NCI-H460 (cell line): ENCODE measurements around the gene RALGAPA2. TPM values are rescaled to one million over a fixed set of nuclear protein-coding genes. Genes with fewer than 3 reads are reported as not detected.

Source experiments
- DNase-seq: peaks from one replicate; pipeline ENCODE4 v3.0.0-alpha.2; 2016; ENCODE audit warnings: low read depth; ENCODE audit errors: extremely low read depth
- total RNA-seq: library from RNA; depleted of rRNA; stranded (reverse); fragments of >200 nt; shearing (Covaris generic); gene quantifications from 2 replicates; pipeline ENCODE4 v1.2.3, GENCODE V29; 2014

RALGAPA2 gene
- total RNA-seq, 1 experiment from 2014 or later: 9.2 TPM

DNA sequence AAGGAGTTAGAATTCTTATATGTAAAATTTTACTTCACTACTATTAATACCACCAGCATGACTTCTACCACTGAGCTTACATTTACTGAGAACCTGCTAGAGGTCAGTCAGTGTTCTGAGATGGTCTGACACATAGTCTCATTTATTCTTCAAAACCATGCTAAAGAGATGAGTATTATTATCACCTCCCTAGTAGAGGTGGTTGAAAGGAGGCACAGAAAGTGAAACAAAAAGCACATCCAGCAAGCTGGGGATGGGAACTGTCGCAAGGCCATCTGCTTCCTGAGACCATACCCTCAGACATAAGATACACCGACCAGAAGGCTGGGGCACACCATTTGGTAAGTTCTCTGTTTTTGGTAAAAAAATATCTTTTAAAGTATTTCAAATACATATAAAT is 206.9 kb downstream of the RALGAPA2 start:
- no peak for DNase-seq

DNA sequence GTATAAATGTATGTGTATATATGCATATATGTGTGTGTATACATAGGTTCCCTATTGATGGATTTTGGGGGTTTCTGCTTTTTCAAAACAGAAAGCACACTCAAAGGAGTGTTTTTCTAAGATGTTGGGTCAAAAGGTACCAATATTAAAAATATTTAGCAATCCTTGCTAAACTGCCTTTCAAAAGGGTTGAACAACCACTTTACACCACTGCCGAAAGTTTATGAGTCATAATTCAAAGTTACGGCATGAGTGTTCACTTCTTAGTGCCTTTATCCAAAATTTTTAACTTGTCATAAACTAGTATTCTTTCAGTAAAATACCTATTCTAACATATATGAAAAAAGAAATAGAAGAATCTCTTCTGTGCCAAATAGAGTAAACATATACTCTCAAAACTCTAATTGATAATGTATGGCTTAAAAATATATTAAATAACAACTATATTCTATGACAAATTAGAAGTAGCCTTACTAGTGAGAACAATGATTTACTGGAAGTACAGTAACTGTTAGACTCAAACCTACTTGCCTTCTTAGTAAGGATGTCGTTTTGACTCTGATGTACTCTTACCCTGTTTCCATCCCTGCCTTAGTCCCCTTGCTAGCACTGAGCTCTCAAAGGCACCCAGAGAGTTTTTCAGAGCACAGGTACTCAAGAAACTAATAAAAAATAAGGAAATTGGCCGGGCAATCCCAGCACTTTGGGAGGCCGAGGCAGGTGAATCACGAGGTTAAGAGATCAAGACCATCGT is 208.5 kb downstream of the RALGAPA2 start:
- no peak for DNase-seq

DNA sequence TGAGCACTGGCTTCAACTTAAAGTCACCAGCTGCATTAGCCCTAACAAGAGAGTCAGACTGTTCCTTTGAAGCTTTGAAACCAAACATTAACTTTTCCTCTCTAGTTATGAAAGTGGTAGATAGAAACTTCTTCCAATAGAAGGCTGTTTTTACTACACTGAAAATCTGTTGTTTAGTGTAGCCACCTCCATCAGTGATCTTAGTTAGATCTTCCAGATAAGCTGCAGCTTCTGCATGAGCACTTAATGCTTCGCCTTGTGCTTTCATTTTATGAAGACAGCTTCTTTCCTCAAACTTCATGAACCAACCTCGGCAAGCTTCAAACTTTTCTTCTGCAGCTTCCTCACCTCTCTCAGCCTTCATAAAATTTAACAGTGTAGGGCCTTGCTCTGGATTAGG is 211.3 kb downstream of the RALGAPA2 start:
- no peak for DNase-seq

DNA sequence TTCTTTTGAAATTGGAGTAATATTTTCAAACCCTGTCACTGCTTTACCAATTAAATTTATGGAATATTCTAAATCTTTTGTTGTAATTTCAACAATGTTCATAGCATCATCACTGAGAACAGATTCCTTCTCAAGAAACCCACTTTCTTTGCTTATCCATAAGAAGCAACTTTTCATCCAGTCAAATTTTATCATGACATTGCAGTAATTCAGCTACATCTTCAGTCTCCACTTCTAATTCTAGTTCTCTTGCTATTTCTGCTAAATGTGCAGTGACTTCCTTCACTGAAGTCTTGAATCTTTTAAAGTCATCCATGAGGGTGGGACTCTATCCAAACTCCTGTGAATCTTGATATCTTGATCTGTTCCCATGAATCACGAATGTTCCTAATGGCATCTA is 212.1 kb downstream of the RALGAPA2 start:
- no peak for DNase-seq

DNA sequence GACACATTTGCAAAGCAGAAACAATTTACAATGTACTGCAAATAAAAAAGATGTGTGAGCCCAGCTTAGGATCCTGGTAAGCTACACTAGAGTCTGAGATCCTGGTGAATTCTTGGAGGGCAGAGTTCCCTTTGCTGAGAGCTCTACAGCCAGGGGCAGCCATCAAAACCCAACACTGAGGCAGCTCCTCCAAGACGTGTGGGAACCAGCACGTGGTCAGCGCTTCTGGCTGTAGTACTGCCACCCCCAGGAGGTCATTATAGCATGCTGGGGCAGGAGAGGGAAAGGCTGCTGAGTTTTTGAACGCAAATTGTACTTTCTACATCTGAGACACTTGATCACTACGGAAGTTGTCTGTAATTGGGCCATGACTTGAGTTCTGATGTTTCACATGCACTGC is 213.0 kb downstream of the RALGAPA2 start:
- DNase-seq: no peak

DNA sequence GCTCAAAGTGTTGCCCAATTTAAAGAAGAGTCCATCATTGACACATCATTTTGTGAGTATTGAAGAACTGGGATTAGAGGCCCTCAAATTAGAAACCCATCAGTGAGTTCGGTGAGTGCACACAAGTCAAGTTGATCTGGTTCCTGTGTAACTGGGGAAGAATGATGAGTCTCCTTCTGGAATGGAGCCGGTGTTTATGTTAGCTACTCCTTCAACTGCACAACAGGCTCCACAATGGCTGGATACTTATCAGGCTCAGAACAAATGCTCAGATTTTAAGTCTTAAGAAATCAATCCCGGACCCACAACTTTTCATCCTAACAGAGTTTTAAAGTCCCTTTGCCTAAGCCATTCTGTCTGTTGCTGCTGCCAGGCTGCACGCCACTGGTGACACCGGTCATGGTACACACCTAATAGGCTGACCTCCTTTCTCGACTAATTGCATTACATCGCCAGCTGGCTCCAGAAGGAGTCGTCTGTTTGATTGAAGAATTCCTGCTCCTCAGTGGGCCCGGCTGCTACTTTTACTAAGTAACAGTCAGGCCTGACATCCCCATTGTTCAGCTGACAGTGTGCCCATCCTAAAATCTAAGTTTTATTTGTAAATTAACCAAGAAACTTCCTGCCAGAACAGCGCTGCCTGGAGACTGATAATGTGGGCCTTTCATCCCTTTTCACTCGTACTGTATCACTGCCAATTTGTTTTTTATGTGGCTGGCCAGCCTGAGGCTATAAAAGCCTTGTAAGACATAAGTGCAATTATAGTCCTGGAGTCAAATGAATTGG is 214.2 kb downstream of the RALGAPA2 start:
- DNase-seq: no peak

DNA sequence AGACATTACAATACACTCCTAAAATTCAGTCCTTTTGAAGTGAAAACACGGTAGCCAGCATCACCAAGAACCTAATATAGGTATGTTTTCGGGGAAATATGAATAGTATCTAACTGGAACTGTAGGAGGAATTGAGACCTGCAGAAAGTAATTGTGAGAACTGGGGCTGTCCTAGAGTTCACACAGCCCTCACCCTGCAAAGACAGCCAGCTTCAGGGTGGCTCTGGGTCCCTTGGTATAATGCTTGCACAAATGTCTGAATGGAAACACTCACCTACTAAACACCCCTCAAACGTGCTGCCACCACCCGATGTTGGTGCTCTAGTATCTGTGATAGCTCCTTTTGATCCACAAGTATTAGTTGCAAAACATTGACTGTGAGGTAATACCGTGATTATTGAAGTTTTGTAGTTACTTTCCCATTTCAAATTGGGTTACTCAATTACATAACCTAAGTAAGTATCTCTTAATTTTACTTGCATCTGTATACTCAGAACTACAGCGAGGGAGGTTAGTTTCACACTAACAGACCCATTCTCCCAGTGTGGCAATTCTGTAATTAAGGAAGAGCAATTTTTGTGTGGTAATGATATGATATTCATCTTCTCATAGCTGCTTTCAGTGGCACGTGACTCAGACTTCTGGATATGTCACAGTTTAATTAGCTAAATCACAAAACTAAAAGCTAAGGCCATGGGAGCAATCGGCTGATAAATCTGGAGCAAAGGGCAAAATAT is 215.0 kb downstream of the RALGAPA2 start:
- no peak for DNase-seq

DNA sequence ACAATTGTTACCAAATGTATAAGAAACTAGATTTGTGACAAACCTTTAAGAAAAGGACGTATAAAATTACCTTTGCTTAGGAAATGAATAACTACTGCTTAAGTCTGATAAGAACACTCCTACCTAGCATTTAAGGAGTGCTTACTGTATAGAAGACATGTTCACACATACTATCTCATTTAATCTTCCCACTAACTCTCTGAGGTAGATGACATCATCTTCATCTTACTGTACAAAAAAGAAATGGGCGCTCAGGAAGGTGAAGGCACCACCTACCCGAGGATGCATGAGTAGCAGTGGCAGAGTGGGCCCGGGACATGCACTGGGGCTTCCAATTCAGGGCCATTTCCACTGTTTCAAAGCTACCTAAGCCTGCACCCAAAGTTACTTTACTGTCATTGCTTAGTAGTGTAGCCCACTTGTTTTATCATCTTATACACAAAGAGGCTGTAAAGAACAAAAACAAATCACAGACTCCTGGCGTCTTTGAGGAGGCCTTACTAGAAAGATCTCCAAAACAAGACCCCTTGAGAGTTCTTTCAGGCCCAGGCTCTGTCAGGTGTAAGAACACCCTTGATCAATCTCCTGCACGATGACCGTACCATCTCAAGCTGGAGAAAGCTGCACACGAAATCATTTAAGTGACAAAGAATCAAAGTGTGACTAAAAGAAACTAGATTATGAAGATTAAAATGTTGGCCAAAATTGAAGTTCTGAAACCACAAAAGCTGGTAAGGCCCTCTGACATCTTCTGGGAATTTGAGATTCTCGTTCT is 216.5 kb downstream of the RALGAPA2 start:
- DNase-seq: no peak

DNA sequence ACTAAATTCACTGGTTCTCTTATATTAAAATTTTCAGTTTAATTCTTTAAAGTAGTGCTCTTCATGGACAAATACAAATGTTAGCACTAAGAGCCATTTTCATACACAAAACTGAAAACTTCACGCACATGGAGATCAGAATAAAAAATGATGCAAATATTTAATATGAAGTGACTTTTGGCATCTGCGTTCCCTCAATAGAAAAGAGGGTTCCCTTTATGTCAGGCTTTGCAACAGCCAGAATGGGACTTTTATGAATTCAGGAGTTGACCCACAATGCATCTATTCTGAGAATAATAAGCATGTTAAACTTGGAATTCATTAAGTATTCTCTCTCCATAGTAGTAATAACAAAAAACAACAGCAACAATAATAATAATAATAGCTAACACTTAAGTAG is 218.7 kb downstream of the RALGAPA2 start:
- no peak for DNase-seq

DNA sequence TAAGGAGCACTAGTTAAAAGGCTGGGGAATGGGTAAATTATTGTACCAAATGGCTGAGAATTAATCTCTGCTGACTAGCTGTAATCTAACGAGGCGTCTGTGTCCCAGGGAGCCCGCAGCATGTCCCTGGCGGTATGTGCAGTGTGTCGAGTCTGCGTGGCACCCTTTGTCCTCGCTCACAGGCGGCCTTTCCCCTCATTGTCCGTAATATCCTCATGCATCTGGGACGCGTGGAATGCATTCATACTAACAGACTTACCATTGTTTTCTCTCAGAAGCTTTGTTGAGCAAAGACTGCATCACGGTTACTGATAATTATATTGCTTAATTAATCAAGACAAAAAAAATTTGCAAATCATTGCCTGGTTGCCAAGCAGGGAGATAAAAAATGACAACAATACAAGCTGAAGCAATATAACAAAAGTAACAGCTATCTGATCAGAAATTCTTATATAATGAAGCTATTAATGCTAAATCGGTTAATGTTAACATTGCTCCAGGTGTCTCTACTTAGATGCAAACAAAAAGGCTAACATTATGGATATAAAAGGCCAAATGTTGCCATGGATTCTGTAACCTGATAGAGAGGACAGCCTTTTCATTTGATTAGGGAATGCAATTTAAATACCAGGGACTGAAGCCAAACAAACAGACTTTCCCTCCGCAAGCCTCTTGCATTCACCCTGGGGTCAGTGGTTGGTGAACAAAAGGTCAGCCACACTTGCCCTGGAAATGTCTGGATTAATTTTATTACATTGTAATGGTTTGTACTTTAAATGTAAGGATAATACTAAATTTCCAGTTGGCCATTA is 219.7 kb downstream of the RALGAPA2 start:
- DNase-seq: no peak

DNA sequence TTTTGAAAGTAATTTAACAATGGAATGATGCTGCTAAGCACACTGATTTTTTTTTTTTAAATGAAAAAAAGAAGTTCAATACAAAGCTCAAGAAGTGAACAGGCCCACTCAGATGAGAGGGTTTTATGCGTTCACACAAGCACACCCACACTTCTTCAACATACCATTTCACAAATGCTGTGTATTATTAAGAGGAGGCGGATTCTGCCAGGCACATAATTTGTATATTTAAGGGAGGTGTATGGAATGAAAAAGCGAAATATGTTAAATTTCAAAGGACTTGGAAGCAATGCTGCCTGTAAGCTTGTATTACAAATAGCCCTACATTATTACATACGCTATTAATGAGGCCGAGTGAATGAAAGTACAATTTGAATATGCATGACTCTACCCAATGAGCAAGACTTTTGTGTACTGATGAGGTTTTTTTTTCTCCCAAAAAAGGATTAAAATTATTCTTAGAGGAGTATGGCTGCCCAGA is 220.6 kb downstream of the RALGAPA2 start:
- no peak for DNase-seq

DNA sequence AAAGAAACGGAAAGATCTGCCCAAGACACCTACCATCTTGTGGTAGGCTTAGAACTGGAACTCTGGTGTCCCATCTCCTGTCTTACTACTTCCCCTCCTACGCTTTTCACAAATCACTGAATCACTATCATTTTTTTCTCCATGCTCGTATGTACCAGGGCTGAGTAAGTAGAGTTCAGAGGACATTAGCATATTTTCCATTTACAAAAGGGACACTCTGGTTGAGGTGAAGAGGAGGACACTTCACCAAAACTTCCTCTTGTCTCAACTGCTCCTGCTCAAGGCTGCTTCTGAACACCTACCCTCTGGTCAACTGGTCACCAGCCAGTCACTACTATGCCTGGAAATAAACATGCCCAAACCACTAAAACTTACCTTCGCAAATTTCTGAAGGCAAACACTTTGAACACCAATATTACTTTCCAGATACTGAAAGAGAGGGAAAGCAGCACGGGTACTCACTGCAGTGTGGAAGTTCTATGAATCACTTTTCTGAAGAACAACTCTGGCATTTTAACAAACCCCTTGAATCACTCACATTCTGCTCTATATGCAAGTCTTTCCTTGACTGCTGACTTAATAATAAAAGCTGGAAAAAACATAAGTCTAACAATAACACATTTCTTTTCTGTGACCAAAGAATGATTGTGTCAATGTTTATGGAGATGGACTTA is 221.2 kb downstream of the RALGAPA2 start:
- DNase-seq: no peak

DNA sequence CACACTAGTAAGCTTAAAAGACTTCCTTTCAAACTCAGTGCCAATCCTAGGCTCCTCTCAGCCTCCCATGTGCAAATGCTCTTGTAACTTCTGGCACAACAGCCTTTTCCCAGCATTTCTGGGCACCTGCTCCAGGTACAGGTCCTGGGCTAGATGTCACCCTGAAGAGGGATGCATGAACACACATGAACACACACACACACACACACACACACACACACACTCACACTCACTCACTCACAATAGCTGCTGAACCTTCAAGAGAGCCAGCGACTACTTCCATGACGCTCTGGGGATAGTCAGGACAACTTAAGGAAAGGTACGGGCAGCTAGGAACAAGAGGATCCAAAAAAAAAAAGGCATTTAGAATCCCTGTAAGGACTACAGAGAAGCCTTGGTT is 221.8 kb downstream of the RALGAPA2 start:
- no peak for DNase-seq

DNA sequence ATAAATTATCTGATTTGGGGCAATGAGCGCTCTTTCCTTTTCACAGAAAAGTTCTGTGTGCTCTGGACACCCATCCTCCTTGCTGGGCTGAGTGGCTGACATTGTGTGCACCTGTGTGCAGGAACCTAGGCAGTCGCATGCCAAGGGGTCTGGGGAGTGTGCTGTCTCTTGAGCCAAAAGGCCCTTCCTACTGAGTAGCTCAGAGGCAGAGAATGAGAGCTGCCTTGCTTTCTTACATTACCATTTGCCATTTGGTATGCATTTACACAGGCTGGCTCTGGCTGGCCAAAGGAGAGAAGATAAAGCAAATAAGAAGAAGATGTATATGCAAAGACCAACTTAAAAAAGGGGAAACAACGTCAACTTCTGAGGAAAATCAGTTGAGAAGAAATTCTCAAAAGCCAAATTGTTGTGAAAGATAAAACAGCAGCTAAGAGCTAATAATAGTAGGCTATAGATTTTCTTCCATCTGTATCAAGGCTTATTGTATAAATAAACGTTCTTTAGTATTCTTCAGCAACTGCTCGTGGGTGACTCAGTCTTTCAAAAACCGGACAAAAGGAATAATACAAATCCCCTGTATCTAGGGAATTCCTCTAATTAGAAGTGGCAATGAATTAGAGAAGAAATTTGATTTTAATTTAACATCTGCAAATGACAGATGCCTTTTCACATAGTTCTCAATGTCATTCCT is 222.6 kb downstream of the RALGAPA2 start:
- no peak for DNase-seq

DNA sequence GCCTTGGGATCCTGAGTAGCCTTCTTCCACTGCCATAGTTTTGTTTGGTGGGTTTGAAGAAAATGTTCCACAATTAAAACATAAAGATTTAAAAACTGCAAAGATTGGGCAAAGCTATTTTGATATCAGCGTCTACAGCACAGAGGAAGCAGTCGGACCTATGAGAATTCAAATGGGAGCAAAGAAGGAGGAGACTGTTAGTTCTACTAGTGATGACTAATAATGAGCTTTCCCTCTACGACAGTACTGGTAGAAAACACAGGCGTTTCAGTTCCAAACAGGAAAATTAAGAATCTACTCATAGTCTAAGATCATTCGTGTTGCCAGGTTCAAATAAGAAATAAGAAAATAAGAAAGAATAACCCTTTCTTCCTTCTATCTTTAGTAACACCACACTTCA is 223.4 kb downstream of the RALGAPA2 start:
- no peak for DNase-seq

DNA sequence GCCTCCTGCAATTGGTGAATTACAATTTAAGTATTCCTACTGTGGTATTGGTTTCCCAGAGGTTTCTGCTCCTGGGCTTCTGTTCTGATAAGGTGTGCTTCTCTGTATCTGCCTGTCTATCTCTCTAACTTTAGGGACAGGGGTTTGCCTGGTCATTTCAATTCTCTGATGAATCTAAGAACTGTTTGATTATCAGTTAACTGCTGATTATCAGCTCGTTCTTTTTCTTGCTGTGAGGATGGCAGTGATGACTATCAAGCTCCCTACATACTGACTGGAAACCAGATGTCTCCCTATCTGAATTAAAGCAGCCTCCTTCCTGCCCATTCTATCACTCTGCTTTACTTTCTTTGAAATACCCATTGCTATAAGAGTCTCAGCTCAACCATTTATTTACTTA is 224.1 kb downstream of the RALGAPA2 start:
- no peak for DNase-seq

DNA sequence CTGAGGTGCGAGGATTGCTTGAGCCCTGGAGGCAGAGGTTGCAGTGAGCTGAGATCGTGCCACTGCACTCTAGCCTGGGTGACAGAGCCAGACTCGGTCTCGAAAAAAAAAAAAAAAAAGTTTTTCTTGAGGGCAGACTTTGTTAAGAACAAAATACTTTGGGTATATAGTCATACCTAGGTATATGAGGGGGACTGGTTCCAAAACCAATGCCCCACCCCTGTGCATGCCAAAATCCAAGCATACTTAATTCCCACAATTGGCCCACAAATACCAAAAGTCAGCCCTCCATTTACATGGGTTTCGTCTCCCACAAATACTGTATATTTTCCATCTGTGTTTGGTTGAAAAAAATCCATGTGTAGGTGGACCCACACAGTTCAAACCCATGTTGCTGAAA is 224.6 kb downstream of the RALGAPA2 start:
- no peak for DNase-seq

DNA sequence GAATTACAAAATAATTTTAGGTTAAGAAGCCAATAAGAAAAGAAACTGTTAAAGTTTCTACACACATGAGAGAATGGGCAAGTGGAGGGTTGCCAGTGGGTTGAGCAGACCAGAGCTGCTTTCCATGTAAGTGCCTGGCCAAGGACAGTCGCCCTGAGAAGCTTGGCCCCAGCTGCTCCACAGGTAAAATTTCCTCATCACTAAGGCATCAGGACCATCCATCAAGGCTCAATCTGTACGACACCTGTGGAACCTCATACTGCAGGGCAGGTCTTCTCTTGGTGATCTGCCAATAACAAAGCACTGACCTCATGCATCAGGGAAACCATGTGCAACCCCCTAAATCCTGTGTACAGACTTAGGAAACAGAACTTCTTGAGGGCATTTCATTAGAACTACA is 229.1 kb downstream of the RALGAPA2 start:
- DNase-seq: no peak

DNA sequence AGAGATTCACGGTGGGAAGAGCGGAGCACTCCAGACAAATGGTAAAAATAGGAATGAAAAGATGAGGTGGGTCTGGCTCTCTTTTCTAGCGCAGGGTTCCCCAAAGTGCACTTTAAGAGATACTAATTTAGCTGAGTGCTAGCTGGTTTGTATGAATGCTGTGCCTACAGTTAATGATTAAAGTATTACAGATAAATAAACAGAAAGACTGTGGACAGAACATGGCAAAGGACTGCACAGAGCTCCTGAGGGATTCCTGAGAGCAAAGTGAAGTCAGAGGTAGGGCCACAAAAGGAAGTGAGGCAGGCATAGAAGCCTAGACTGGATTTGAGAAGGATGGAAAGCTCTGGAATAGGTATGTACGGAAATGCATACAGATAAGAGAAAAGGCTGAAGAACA is 230.0 kb downstream of the RALGAPA2 start:
- DNase-seq: no peak
